Activated naive CD4-positive, alpha-beta T cell treated with anti-CD3 and anti-CD28 coated beads, Interleukin-2, amount 50 U/mL, for 72 hours (primary cell): ENCODE measurements around the gene TRIM10. TPM values are rescaled to one million over a fixed set of nuclear protein-coding genes. Genes with fewer than 3 reads are reported as not detected.
A peak's percentile ranks its signal among the peaks of the same experiment; 100 is the strongest.

Experiments used
- ATAC-seq, 2 donors: fragments of 150-1000 bp; cut with Tn5 transposase; 2 replicates each; pipeline ENCODE4 v1.10.0; 2021; ENCODE audit warnings: mild to moderate bottlenecking in 2 of 2, moderate library complexity in 2 of 2
- DNase-seq, 2 donors: peaks; one replicate each; pipeline ENCODE4 v3.0.0; 2021 to 2022; ENCODE audit warnings: low spot score in 2 of 2
- H3K27ac Mint-ChIP-seq, 2 donors: one replicate each; pipeline ENCODE4 v1.8.0; 2022; ENCODE audit warnings: mild to moderate bottlenecking in 2 of 2, mixed read lengths in 2 of 2
- H3K36me3 Mint-ChIP-seq, 2 donors: one replicate each; pipeline ENCODE4 v1.8.0; 2022; ENCODE audit warnings: mixed read lengths in 2 of 2
- H3K9me3 Mint-ChIP-seq, 2 donors: one replicate each; pipeline ENCODE4 v1.8.0; 2022; ENCODE audit warnings: mixed read lengths in 2 of 2
- total RNA-seq, 2 donors: library from RNA; stranded (reverse); gene quantifications; one replicate each; pipeline ENCODE4 v1.2.3, GENCODE V29; 2022

TRIM10 gene
- total RNA-seq, 2 donors from 2014 or later: 0.70 TPM; not detected in 1

DNA sequence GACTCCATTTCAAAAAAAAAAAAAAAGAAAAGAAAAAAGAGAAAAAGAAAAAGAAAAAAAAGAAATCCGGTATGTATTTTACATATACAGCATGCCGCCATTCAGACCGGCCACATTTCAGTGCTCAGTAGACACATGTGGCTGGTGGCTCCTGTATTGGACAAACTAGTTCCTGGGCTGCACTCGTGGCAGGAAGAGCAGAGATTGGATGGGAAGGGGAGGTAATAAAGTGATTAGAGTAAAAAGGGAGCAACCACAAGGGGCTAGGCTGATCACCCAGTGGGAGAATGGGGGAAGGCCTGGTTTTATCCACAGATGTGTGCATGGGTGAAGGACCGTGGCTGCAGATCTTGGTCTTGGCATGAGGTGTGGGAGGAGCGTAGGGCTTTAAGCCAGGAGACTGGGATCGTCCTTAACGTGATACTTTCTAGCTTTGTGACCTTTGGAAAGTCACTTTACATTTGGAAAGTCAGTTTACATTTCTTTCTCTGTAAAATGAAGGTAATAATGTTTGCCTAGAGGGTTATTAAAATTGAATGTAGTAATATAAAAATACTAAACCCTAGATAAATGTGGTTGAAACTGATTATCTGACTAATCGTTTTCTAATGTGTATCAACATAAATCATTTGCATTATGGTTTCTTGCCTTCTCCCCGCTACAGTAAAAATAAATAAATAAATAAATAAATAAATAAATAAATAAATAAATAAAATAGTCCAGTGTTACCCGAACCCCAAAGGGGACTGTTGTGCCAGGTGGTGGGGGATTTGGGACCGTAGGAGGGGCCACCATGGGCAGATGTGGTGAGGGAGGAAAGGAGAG is 1.5 kb upstream of the TRIM10 start:
- no peak for DNase-seq
- Mint-ChIP-seq H3K9me3 (no peaks in the 10 kb centered on the region), H3K36me3 (peaks cover 0 to 8% of the 10 kb centered on the region in 2 donors), H3K27ac (peak overlapping the region in 1 of 2 donors; percentile 76)
- ATAC-seq: no peak

DNA sequence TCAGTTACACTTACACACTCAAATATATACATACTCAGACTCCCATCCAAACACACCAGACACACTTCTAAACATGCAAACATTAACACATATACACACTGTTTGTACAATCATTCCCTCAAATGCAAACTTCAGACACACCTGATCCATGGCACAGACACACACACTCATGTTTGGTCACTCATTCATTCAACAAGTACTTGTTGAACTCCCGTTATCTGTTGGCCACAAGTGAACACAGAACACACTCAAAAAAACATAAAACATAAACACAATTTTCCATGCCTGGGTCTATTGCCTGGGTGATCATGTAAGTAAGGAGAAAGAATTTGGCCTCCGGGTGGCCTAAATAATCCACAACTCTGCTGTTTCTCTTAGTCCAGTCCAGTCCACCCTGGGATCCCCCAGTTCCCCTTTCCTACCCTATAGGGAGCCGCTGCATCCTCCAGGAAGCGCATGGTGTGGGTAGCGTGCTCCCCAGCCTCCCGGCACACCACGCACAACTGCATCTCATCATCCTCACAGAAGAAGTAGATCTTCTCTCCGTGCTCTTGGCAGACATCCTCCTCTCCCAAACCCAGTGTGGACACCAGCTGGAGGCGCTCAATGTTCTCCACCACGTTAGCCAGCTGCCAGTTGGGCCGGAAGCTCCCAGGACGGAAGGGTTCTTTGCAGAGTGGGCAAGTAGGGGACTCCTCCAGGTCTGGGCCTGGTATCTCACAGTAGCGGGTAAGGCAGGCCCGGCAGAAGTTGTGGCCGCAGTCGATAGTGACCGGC is 815 bp downstream of the TRIM10 start:
- Mint-ChIP-seq H3K9me3 (no peaks in the 10 kb centered on the region), H3K36me3 (no peaks in the 10 kb centered on the region), H3K27ac (no peak overlapping the region)
- ATAC-seq (no peak), DNase-seq (no peak)

DNA sequence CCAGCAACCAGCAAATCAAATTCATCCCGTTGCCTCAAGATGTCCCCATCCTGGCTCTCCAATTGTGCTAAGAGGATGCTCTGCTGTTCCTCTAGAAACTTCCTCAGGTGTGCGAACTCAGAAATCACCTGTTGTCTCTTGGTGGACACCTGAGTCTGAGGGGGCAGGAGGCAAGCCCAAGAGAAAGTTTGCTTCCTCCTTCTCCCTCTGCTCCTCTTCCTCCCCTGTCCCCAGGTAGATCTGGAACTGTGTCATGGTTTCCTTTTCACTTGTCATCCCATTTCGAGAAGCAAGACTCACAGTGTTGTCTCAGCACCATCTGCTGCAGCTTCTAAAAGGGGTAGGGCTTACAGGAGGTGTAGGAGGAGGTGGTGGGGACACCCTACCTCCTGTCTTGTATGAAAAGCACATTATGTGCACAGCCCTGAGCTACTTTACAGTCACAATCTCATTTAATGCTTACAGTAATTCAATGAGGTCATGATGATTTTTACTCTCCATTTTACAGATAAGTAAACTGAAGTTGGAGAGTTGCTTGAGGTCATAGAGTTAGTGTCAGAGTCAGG is 2.5 kb downstream of the TRIM10 start:
- Mint-ChIP-seq H3K27ac (no peak overlapping the region), H3K36me3 (no peaks in the 10 kb centered on the region), H3K9me3 (no peaks in the 10 kb centered on the region)
- peak; percentile 71 to 95 for ATAC-seq
- DNase-seq: peak in 1 of 2 donors; percentile 34

DNA sequence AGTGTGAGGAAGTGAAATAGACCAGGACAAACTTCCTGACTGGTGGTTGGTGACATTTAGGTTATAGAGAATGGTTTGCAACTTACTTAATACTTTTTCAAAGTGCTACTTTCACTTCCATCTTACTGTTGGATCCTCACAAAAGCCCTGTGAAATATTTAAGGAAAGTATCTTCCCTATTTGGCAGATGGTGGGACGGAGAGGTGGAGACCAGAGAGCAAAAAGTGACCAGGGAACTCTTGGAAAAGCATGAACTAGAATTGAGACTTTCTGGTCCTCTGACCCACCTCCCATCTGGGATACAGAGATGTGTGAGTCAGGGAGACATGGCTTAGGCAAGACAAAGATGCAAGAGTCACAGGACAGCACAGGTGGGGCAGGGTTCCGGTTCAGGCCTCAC is 3.0 kb downstream of the TRIM10 start:
- H3K36me3 Mint-ChIP-seq: no peaks in the 10 kb centered on the region
- no peak overlapping the region for H3K27ac Mint-ChIP-seq
- DNase-seq (no peak), ATAC-seq (no peak)
- H3K9me3 Mint-ChIP-seq: no peaks in the 10 kb centered on the region

GRCh38 chr6:30157581-30157980 is 3.4 kb downstream of the TRIM10 start:
- Mint-ChIP-seq H3K9me3 (no peaks in the 10 kb centered on the region), H3K27ac (no peak overlapping the region), H3K36me3 (no peaks in the 10 kb centered on the region)
- ATAC-seq (no peak), DNase-seq (no peak)

DNA sequence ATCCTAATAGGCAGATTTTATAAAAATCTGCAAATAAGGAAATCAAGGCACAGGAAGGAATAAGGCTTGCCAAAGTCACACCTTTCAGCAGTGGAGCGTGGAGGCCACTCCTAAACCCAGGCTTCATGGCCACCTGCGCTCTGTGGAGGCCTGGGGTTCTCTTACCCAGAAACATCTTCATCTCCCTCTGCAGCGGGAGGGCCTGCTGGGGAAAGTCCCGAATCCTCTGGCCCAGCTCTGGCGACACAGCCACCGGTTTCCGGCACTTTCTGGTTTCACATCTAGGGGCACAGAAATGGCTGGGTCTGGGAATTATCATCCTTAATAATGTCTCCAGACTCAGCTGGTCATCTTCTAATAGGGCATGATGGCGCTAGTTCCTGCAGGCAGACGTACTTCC is 4.2 kb downstream of the TRIM10 start:
- ATAC-seq (no peak), DNase-seq (no peak)
- no peaks in the 10 kb centered on the region for H3K9me3 Mint-ChIP-seq
- H3K27ac Mint-ChIP-seq: no peak overlapping the region
- H3K36me3 Mint-ChIP-seq: no peaks in the 10 kb centered on the region

DNA sequence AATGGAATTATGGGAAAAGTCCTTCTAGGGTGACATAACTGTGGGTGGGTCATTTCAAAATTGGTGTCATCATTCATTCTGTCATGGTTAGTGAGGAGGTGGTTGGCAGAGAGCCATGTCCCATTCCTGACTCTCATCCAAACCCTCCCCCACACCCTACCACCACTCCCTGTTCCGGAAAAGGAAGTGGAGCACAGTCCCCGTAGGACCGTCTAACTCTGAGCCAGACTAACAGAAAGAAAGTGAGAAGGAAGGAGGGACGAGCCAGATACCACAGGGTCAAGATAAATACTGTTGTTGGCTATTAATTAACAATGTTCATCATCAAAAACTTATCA is 4.8 kb downstream of the TRIM10 start:
- ATAC-seq (no peak), DNase-seq (no peak)
- no peak overlapping the region for H3K27ac Mint-ChIP-seq
- no peaks in the 10 kb centered on the region for H3K9me3 Mint-ChIP-seq
- no peaks in the 10 kb centered on the region for H3K36me3 Mint-ChIP-seq

GRCh38 chr6:30155520-30156261 is 5.3 kb downstream of the TRIM10 start:
- H3K36me3 Mint-ChIP-seq: no peaks in the 10 kb centered on the region

GRCh38 chr6:30154709-30155519 is 6.1 kb downstream of the TRIM10 start:
- Mint-ChIP-seq H3K27ac (no peak overlapping the region), H3K36me3 (no peaks in the 10 kb centered on the region), H3K9me3 (no peaks in the 10 kb centered on the region)
- ATAC-seq (no peak), DNase-seq (no peak)

More at GRCh38 chr6:30155520-30156261, 5.3 kb downstream of the TRIM10 start:
- no peak overlapping the region for H3K27ac Mint-ChIP-seq
- DNase-seq: no peak
- ATAC-seq: no peak
- no peaks in the 10 kb centered on the region for H3K9me3 Mint-ChIP-seq

DNA sequence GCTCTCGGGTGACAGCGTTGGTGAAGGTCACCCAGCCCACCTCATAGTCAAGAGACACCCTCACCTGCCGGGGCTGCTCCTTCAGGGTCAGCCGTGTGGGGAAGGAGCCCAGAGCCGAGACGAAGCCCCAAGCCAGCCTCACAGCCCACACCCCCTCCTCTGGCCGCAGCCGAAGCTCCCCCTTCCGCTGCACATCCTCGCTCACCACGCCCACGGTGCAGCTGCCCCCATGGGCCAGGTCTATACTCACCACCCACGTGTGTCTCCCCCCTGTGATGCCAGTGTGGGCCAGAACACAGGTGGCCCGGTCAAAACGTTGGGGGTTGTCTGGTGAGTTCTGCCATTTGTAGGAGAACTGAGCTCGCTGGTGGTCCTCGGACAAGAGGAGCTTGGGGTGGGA is 7.0 kb downstream of the TRIM10 start:
- Mint-ChIP-seq H3K9me3 (no peaks in the 10 kb centered on the region), H3K27ac (peak overlapping the region in 1 of 2 donors; percentile 20), H3K36me3 (no peaks in the 10 kb centered on the region)
- DNase-seq: no peak
- no peak for ATAC-seq

DNA sequence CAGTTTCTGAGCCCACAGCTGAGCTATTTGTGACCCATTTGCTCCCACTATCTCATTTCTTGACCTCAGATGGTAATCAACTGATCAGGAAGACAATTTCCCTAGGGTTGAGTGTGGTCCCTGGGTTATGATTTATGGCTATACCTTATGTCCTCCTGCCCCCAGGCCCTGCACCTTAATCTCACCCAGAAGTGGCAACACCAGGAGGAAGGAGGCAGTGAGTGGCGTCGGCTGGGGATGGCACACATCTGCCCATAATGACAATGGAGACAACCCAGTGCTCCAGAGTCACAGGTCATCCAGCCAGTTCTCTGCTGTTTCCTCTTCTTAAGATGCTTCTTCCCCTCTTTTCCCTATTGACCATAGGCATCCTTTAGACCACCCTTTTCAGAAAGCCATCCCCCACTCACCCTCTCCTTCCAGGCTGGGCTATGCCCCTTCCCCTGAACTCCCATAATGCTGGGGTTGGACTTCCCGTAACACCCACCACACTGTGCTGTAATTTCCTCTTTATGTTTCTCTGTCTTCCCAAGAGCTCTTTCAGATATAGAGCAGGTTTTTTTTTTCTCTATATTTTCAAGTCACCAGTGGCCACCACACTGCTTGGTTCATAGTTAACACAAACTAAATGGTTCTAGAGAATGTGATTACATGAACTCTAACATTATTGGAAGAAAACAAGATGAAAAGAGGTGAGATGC is 8.0 kb downstream of the TRIM10 start:
- no peaks in the 10 kb centered on the region for H3K9me3 Mint-ChIP-seq
- H3K36me3 Mint-ChIP-seq: no peaks in the 10 kb centered on the region
- H3K27ac Mint-ChIP-seq: no peak overlapping the region
- no peak for ATAC-seq
- DNase-seq: no peak

GRCh38 chr6:30152016-30152673 is 8.9 kb downstream of the TRIM10 start:
- DNase-seq (no peak), ATAC-seq (no peak)
- no peaks in the 10 kb centered on the region for H3K9me3 Mint-ChIP-seq
- H3K27ac Mint-ChIP-seq: no peak overlapping the region
- H3K36me3 Mint-ChIP-seq: no peaks in the 10 kb centered on the region

DNA sequence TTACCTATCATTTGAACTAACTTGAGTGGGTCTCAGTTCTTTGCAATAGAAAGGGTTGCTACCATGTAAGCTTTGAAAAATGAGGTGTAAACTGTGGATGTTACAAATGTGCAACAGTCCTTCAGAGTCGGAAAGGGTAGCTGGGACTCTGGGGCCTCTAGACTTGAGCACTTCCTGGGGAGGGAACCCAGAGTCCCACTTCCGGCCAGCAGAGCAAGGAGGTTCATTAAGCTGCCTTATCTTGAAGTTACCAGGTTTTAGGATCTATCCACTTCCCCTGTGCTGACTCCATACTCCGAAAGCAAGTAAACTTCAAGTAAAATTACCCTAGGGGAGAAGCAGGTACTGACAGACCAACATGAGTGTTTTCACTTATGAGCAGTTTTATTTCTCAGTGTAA is 9.4 kb downstream of the TRIM10 start:
- DNase-seq: no peak
- ATAC-seq: no peak
- H3K9me3 Mint-ChIP-seq: no peaks in the 10 kb centered on the region
- H3K36me3 Mint-ChIP-seq: no peaks in the 10 kb centered on the region
- H3K27ac Mint-ChIP-seq: no peak overlapping the region

DNA sequence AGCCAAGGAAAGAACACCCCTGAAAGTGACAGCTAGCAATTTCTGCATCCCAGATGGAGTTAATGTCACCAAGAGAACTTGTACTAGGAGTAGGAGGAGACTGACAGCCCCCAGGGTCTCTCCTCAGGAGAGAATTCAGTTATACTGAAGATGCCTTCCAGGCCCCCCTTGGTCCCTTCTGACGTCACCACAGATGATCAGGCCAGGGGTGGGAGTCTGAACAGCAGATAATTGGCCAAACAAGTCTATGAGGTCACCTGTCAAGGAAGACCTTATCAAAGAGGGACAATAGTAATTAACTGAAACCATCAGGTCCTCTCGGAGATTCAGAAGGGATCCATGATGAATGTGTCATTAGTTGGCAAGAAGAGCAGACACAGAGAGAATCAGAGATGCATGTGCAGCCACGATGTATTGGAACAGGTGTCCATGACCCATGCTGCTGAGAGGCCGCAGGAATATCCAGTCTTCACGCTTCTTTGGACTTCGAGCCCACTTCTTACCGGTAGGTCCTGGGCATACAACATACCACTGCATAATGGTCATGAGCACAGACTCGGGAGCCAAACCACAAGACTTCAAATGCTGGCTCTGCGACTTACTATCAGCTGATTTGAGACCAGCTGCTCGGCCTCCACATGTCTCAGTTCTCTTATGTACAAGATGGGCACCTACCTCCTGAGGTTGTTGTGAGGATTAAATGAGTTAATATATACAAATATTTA is 10.2 kb downstream of the TRIM10 start:
- Mint-ChIP-seq H3K36me3 (no peaks in the 10 kb centered on the region), H3K9me3 (no peaks in the 10 kb centered on the region), H3K27ac (no peak overlapping the region)
- no peak for ATAC-seq
- no peak for DNase-seq
